ENCODE measurements around the gene CMIP.
A peak's percentile ranks its signal among the peaks of the same experiment; 100 is the strongest.

DNA sequence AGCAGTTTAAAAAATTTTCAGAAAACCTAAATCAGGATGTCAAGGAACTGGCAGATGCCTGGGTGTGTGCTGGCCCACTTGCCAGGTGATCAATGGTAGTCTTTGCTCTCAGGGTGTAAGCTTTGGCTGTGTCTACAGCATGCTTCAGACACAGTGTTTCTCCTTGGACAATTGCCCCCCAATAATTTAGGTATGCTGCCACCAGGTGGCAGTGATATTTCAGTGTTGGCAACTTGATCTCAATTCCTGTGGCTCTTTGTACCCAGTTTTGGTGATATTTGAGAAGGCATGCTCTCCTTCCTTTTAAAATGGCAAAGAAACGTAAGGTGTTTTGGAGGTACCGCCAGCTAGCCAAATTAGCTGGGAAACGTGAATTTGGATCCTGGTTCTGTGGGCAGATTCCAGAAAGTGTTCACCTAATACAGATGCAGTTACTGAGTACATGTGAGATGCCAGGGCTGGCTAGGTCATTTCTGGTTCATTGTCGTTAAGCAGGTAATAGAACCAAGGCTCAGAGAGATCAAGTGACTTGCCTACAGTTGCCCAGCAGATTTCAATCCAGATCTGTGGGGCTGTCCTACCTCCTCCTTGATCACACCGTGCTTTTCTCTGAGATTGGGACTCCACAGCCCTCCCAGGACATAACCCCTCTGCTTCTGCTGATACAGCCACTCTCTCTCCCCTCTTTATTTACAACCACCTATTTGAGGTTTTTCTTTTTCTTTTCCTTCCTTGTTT, 178.9 kb downstream of the CMIP start:
- TF ChIP-seq CTCF (IDR thresholded peaks at IDR 0.05), result peak; percentile 32 to 76 (median 58)
- TF ChIP-seq POLR2A (IDR thresholded peaks at IDR 0.05), result no peak

All from sigmoid colon (tissue), 3 donors.